Fibroblast of skin of right quadriceps (primary cell): Measurements from ENCODE around the gene PLEKHG3.

Experiments
- DNase-seq: peaks from one replicate; pipeline ENCODE4 v3.0.0-alpha.2; 2013

PLEKHG3 gene

DNA sequence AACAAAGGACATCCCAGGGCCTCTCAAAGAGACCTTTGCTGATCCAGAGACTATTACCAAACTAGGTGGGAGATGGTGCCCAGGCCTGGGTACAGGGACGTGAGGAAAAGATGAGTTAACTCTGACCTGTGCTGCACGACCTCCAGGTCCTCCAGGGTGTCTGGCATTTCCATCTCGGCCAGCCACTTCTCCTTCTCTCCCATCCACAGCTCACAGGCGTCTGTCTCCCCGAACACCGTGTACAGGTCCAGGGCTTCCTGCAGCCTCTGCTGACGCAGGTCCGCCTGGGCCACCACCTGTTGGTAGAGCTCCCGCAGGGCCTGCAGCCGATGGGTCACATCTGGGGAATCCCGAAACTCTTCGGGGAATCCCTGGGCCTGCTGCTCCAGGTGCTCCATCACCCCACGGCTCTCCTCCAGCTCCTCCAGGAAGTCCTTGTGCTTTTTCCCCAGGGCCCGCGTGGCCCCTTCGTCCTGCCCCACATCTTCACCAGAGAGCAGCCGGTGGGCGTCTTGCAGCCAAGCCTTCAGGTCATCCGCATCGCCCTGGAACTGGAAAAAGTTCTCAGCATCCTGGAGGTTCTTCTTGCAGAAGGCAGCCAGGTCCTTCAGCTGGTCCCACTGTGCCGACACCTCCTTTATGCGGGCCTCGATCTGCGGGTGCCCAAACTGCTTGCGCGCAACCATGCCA lies 88.8 kb downstream of the PLEKHG3 start:
- DNase-seq = no peak

GRCh38 chr14:64795211-64795610 lies 91.0 kb downstream of the PLEKHG3 start:
- no peak for DNase-seq

DNA sequence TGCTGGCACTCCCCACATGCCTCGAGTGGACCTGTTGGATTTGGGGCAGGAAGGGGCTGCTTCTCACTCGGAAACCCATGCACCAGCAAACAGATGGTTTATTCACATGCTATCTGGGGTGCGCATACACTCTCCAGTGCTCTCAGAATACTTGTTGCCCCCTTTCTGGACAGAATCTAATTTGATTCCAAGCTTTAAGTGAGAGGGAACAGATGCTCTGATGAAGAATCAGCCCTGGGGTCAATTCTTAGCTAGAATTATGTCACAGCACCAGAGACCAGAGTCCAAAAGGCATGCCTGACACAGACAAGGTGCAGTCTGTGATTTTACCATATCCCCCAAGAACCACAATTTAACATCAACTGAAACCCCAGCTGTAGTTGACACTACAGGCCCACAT lies 91.7 kb downstream of the PLEKHG3 start:
- DNase-seq = no peak

DNA sequence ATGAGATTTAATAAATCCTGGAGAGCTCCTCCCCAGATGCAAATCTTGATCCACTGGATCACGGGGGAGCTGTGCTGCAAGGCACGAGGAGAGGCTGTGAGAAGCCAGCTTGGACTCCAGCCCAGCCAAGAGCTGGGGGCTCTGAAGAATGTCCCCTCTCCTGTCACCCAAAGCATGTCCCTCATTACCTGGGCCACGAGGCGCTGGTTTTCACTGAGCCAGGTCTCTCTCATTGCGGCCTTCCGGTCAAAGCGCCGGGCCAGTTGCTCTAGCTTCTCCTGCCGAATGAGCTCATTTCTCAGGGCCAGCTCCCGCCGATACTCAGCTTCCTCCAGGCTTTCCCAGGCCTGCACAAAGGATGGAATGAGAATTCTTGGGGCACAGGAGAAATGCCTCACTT lies 92.1 kb downstream of the PLEKHG3 start:
- no peak for DNase-seq

DNA sequence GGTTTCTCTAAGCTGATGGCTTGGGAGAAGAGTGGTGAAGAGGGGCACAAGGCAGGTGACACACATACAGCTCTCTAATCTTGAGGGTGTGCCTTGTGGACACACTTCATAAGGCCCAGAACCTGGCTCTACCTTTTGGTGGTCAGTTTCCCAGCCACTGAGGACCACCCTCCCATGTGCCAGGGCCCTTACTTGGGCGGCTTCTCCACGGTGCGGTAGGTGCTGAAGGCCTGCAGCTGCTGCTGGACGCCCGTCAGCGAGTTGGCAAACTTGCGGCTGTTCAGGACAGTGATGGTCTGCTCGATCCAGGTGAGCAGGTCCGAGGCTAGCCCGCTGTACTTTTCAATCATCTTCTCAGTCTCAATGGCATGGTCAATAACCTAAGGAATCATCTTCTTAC lies 95.3 kb downstream of the PLEKHG3 start:
- DNase-seq = no peak
